Breast epithelium (tissue), 3 donors: ENCODE results near the gene ASTN1.

Experiments
- CTCF ChIP-seq, 3 donors: fragments of 450-650 bp; IDR thresholded peaks; one replicate each; pipeline ENCODE4 v1.5.1; 2016 to 2017; ENCODE audit warnings: antibody characterized with exemption in 3 of 3, mild to moderate bottlenecking in 3 of 3, moderate library complexity in 3 of 3
- POLR2AphosphoS5 ChIP-seq, 3 donors: sonication (generic); formaldehyde crosslinking; IDR thresholded peaks; one replicate each; pipeline ENCODE4 v1.6.1; 2017; ENCODE audit warnings: antibody characterized with exemption in 3 of 3

GRCh38 chr1:177035586-177035985 lies 128.9 kb downstream of the ASTN1 start:
- no peak for TF ChIP-seq CTCF (IDR thresholded peaks at IDR 0.05)
- TF ChIP-seq POLR2AphosphoS5 (IDR thresholded peaks at IDR 0.05): no peak
